CD8-positive, alpha-beta memory T cell (primary cell): ENCODE results near the gene PLCD3. TPM values are rescaled to one million over a fixed set of nuclear protein-coding genes. Genes with fewer than 3 reads are reported as not detected.

Source experiments
- CTCF ChIA-PET: fragments of 350-600 bp; sonication (Branson Sonifier 250); formaldehyde crosslinking; loops from one replicate; lab custom pipeline; 2021; ENCODE audit warnings: antibody characterized with exemption; lab: Charles Lee
- POLR2A ChIA-PET: fragments of 350-600 bp; sonication (Branson Sonifier 250); formaldehyde crosslinking; loops from one replicate; lab custom pipeline; 2021; ENCODE audit warnings: antibody characterized with exemption; lab: Charles Lee
- DNase-seq, 5 donors: peaks; one replicate each; pipeline versions ENCODE4 v3.0.0 to v3.0.0-alpha.2; 2020 to 2022; ENCODE audit warnings: mixed read lengths in 1 of 5
- H3K27ac ChIP-seq: one replicate; pipeline ENCODE4 v1.7.0; 2013; ENCODE audit warnings: low read depth, mild to moderate bottlenecking, low read length, moderate library complexity
- H3K27me3 ChIP-seq: 2 replicates; pipeline ENCODE4 v1.7.0; 2013; ENCODE audit warnings: low read length, mild to moderate bottlenecking; ENCODE audit not compliant: insufficient read depth, poor library complexity, severe bottlenecking
- H3K36me3 ChIP-seq: 2 replicates; pipeline ENCODE4 v1.7.0; 2013; ENCODE audit warnings: mild to moderate bottlenecking, low read length, moderate library complexity; ENCODE audit not compliant: insufficient read depth
- H3K4me1 ChIP-seq: 2 replicates; pipeline ENCODE4 v1.7.0; 2013; ENCODE audit warnings: mild to moderate bottlenecking, low read length, moderate library complexity; ENCODE audit not compliant: insufficient read depth
- H3K4me3 ChIP-seq: 2 replicates; pipeline ENCODE4 v1.7.0; 2013; ENCODE audit warnings: mild to moderate bottlenecking, low read length
- H3K9me3 ChIP-seq: 2 replicates; pipeline ENCODE4 v1.7.0; 2013; ENCODE audit warnings: mild to moderate bottlenecking, low read length
- H3K27ac Mint-ChIP-seq, 8 donors: one replicate each; pipeline ENCODE4 v1.8.0; 2020 to 2021; ENCODE audit warnings: mixed read lengths in 8 of 8, mild to moderate bottlenecking in 6 of 8, inconsistent platforms in 3 of 8, moderate library complexity in 3 of 8
- H3K27me3 Mint-ChIP-seq, 2 donors: one replicate each; pipeline ENCODE4 v1.8.0; 2020 to 2021; ENCODE audit warnings: mixed read lengths in 2 of 2, mild to moderate bottlenecking in 1 of 2, moderate library complexity in 1 of 2
- H3K36me3 Mint-ChIP-seq, 3 donors: one replicate each; pipeline ENCODE4 v1.8.0; 2020 to 2021; ENCODE audit warnings: mixed read lengths in 3 of 3, inconsistent platforms in 1 of 3, mild to moderate bottlenecking in 1 of 3
- H3K4me1 Mint-ChIP-seq, 3 donors: one replicate each; pipeline ENCODE4 v1.8.0; 2020 to 2021; ENCODE audit warnings: mixed read lengths in 3 of 3, inconsistent platforms in 1 of 3, mild to moderate bottlenecking in 1 of 3
- H3K4me3 Mint-ChIP-seq, 7 donors: one replicate each; pipeline ENCODE4 v1.8.0; 2020 to 2021; ENCODE audit warnings: mixed read lengths in 7 of 7, mild to moderate bottlenecking in 6 of 7, moderate library complexity in 4 of 7, inconsistent platforms in 2 of 7
- H3K9me3 Mint-ChIP-seq, 5 donors: one replicate each; pipeline ENCODE4 v1.8.0; 2020 to 2022; ENCODE audit warnings: mixed read lengths in 5 of 5, mild to moderate bottlenecking in 3 of 5, moderate library complexity in 2 of 5, inconsistent platforms in 1 of 5
- polyA plus RNA-seq: library from polyadenylated mRNA; unstranded; fragments of 300-500 nt; fragmentation: Illumina TruSeq; gene quantifications from one replicate; pipeline ENCODE4 v1.2.3, GENCODE V29; 2021
- total RNA-seq, 2 experiments: library from RNA; stranded (reverse); gene quantifications; one replicate each; pipeline ENCODE4 v1.2.3, GENCODE V29; 2021

PLCD3 gene
- total and polyA plus RNA-seq, 3 experiments from 2014 or later, result 1.1 to 7.2 (median 5.5) TPM

DNA sequence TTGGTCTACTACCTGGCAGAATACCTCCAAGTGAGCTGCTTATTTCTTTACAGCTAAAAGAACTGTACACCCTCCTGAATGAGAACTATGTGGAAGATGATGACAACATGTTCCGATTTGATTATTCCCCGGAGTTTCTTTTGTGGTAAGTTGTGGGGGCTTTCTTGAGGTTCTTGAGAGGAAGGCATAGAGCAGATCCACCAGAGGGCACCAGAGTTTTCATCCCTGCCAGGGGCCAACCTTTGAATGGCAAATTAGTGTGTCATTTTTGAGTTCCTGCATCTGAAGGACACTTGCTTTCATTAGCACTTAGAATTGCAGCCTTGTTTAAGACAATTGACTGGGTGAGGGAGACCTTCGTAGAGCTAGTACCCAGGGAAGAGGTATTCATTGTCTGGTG lies 36.2 kb downstream of the PLCD3 start:
- ChIA-PET POLR2A (no interaction called here), CTCF (interaction anchor here (1.2 kb wide), 1 partner anchor 102 kb away, joined by 4 read pairs; no protein-coding TSS in a partner anchor)
- Mint-ChIP-seq H3K4me3 (no peak overlapping the region), H3K27me3 (no peaks in the 10 kb centered on the region), H3K36me3 (peaks cover 8 to 85% (median 16%) of the 10 kb centered on the region in 3 donors), H3K4me1 (peaks cover 0 to 7% (median 2%) of the 10 kb centered on the region in 3 donors), H3K27ac (peak overlapping the region in 1 of 8 donors; percentile 80), H3K9me3 (no peaks in the 10 kb centered on the region)
- H3K4me3 ChIP-seq, result no peak overlapping the region
- no peaks in the 10 kb centered on the region for H3K9me3 ChIP-seq
- DNase-seq, result no peak
- H3K27me3 ChIP-seq, result no peaks in the 10 kb centered on the region
- H3K4me1 ChIP-seq, result no peaks in the 10 kb centered on the region
- peaks cover 59% of the 10 kb centered on the region for H3K36me3 ChIP-seq
- H3K27ac ChIP-seq, result no peak overlapping the region

GRCh38 chr17:45093444-45094110 lies 38.7 kb downstream of the PLCD3 start:
- no peaks in the 10 kb centered on the region for H3K4me1 ChIP-seq
- H3K27ac Mint-ChIP-seq, result peak overlapping the region in 1 of 8 donors; percentile 49
- H3K9me3 Mint-ChIP-seq, result no peaks in the 10 kb centered on the region
- no peak overlapping the region for H3K4me3 ChIP-seq
- H3K27me3 ChIP-seq, result no peaks in the 10 kb centered on the region
- H3K27ac ChIP-seq, result no peak overlapping the region
- peaks cover 64% of the 10 kb centered on the region for H3K36me3 ChIP-seq
- ChIA-PET CTCF (no interaction called here), POLR2A (no interaction called here)
- H3K27me3 Mint-ChIP-seq, result no peaks in the 10 kb centered on the region
- no peak overlapping the region for H3K4me3 Mint-ChIP-seq
- H3K9me3 ChIP-seq, result no peaks in the 10 kb centered on the region
- peaks cover 11 to 84% (median 19%) of the 10 kb centered on the region in 3 donors for H3K36me3 Mint-ChIP-seq
- peaks cover 0 to 2% (median 2%) of the 10 kb centered on the region in 3 donors for H3K4me1 Mint-ChIP-seq
- DNase-seq, result peak in 1 of 5 donors; percentile 24

- no peak overlapping the region for H3K4me3 Mint-ChIP-seq
- Histone ChIP-seq H3K27me3 (no peaks in the 10 kb centered on the region), H3K4me1 (no peaks in the 10 kb centered on the region), H3K36me3 (peaks cover 62% of the 10 kb centered on the region), H3K27ac (no peak overlapping the region), H3K4me3 (no peak overlapping the region), H3K9me3 (no peaks in the 10 kb centered on the region)
- ChIA-PET POLR2A (no interaction called here), CTCF (no interaction called here)
- peaks cover 11 to 84% (median 19%) of the 10 kb centered on the region in 3 donors for H3K36me3 Mint-ChIP-seq
- DNase-seq, result peak in 1 of 5 donors; percentile 33
- no peaks in the 10 kb centered on the region for H3K27me3 Mint-ChIP-seq
- peaks cover 0 to 2% (median 0%) of the 10 kb centered on the region in 3 donors for H3K4me1 Mint-ChIP-seq
- H3K9me3 Mint-ChIP-seq, result no peaks in the 10 kb centered on the region
- no peak overlapping the region for H3K27ac Mint-ChIP-seq
These were observed 39.3 kb downstream of the PLCD3 start for GRCh38 chr17:45092911-45093430.

GRCh38 chr17:45091778-45092425 lies 40.4 kb downstream of the PLCD3 start:
- H3K36me3 ChIP-seq, result peaks cover 62% of the 10 kb centered on the region
- no peaks in the 10 kb centered on the region for H3K4me1 ChIP-seq
- Mint-ChIP-seq H3K4me3 (no peak overlapping the region), H3K27ac (peak overlapping the region in 3 of 8 donors; percentile 5 to 66 (median 37)), H3K4me1 (peaks cover 0 to 2% (median 0%) of the 10 kb centered on the region in 3 donors), H3K36me3 (peaks cover 11 to 84% (median 22%) of the 10 kb centered on the region in 3 donors), H3K9me3 (no peaks in the 10 kb centered on the region), H3K27me3 (no peaks in the 10 kb centered on the region)
- H3K27me3 ChIP-seq, result no peaks in the 10 kb centered on the region
- peak in 1 of 5 donors; percentile 26 for DNase-seq
- H3K27ac ChIP-seq, result no peak overlapping the region
- no peak overlapping the region for H3K4me3 ChIP-seq
- ChIA-PET CTCF (no interaction called here), POLR2A (interaction anchor here (0.7 kb wide), 1 partner anchor 319 kb away, joined by 4 read pairs; no protein-coding TSS in a partner anchor)
- no peaks in the 10 kb centered on the region for H3K9me3 ChIP-seq

GRCh38 chr17:45090711-45091110 lies 41.6 kb downstream of the PLCD3 start:
- no peaks in the 10 kb centered on the region for H3K9me3 ChIP-seq
- Mint-ChIP-seq H3K27ac (peak overlapping the region in 3 of 8 donors; percentile 15 to 52 (median 47)), H3K4me3 (no peak overlapping the region), H3K36me3 (peaks cover 6 to 79% (median 15%) of the 10 kb centered on the region in 3 donors), H3K9me3 (no peaks in the 10 kb centered on the region), H3K27me3 (no peaks in the 10 kb centered on the region), H3K4me1 (peaks cover 0 to 2% (median 0%) of the 10 kb centered on the region in 3 donors)
- H3K4me1 ChIP-seq, result no peaks in the 10 kb centered on the region
- peaks cover 63% of the 10 kb centered on the region for H3K36me3 ChIP-seq
- no peak overlapping the region for H3K27ac ChIP-seq
- no peaks in the 10 kb centered on the region for H3K27me3 ChIP-seq
- ChIA-PET POLR2A (no interaction called here), CTCF (interaction anchor here (2.1 kb wide), 1 partner anchor 9 kb away, joined by 9 read pairs; no protein-coding TSS in a partner anchor)
- no peak overlapping the region for H3K4me3 ChIP-seq
- peak in 1 of 5 donors; percentile 15 for DNase-seq

DNA sequence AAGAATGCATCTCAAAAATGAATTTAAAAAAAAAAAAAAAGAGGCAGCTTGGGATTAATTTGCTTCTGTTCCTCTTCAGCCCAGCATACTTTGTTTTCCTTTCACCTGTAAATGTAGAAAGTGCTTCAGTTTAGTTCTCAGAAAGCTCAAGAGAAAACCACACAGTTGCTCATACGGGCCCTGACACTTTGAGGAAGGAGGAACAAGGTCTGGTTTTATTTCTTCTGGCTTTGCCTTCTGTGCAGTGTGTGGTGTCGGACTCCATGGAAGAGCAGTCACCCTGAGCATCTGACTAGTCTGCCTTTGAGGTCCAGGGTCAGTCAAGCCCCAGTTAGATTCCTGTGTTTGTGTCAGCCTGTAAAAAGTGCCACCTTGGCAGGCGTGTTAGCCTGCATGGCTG lies 43.6 kb downstream of the PLCD3 start:
- H3K4me3 ChIP-seq, result no peak overlapping the region
- no peaks in the 10 kb centered on the region for H3K9me3 ChIP-seq
- H3K9me3 Mint-ChIP-seq, result no peaks in the 10 kb centered on the region
- no peaks in the 10 kb centered on the region for H3K27me3 Mint-ChIP-seq
- no peaks in the 10 kb centered on the region for H3K4me1 ChIP-seq
- H3K36me3 Mint-ChIP-seq, result peaks cover 6 to 77% (median 11%) of the 10 kb centered on the region in 3 donors
- H3K27ac ChIP-seq, result no peak overlapping the region
- DNase-seq, result no peak
- no peaks in the 10 kb centered on the region for H3K27me3 ChIP-seq
- H3K4me1 Mint-ChIP-seq, result peaks cover 0 to 2% (median 0%) of the 10 kb centered on the region in 3 donors
- no peak overlapping the region for H3K27ac Mint-ChIP-seq
- no peak overlapping the region for H3K4me3 Mint-ChIP-seq
- ChIA-PET POLR2A (no interaction called here), CTCF (interaction anchor here (2.1 kb wide), 1 partner anchor 11 kb away, joined by 9 read pairs; no protein-coding TSS in a partner anchor)
- peaks cover 65% of the 10 kb centered on the region for H3K36me3 ChIP-seq

GRCh38 chr17:45087978-45088377 lies 44.3 kb downstream of the PLCD3 start:
- peaks cover 63% of the 10 kb centered on the region for H3K36me3 ChIP-seq
- H3K36me3 Mint-ChIP-seq, result peaks cover 6 to 75% (median 15%) of the 10 kb centered on the region in 3 donors
- POLR2A ChIA-PET, result no interaction called here

More at GRCh38 chr17:45087978-45088377, 44.3 kb downstream of the PLCD3 start:
- H3K9me3 ChIP-seq, result no peaks in the 10 kb centered on the region
- no peaks in the 10 kb centered on the region for H3K27me3 Mint-ChIP-seq
- no peak overlapping the region for H3K4me3 ChIP-seq
- H3K27me3 ChIP-seq, result no peaks in the 10 kb centered on the region
- CTCF ChIA-PET, result no interaction called here
- H3K4me3 Mint-ChIP-seq, result no peak overlapping the region
- DNase-seq, result no peak
- H3K4me1 Mint-ChIP-seq, result peaks cover 0 to 2% (median 0%) of the 10 kb centered on the region in 3 donors
- no peaks in the 10 kb centered on the region for H3K4me1 ChIP-seq
- H3K9me3 Mint-ChIP-seq, result no peaks in the 10 kb centered on the region
- H3K27ac ChIP-seq, result no peak overlapping the region
- H3K27ac Mint-ChIP-seq, result no peak overlapping the region
